H9 (cell line): Measurements from ENCODE around the gene MVD. TPM values are rescaled to one million over a fixed set of nuclear protein-coding genes. Genes with fewer than 3 reads are reported as not detected.

Experiments used
- DNase-seq: peaks from one replicate; pipeline ENCODE4 v3.0.0-alpha.2; 2017
- H2AFZ ChIP-seq: one replicate; pipeline ENCODE4 v1.6.1; 2013; ENCODE audit warnings: mild to moderate bottlenecking, low read length, control low read depth, moderate library complexity
- H2AK5ac ChIP-seq: 2 replicates; pipeline ENCODE4 v1.6.1; 2013; ENCODE audit warnings: low read length, control low read depth, mixed read lengths; ENCODE audit not compliant: insufficient read length
- H2BK120ac ChIP-seq: one replicate; pipeline ENCODE4 v1.6.1; 2013; ENCODE audit warnings: low read depth, mild to moderate bottlenecking, low read length, control low read depth, inconsistent platforms; ENCODE audit not compliant: poor library complexity, severe bottlenecking
- H2BK12ac ChIP-seq: 2 replicates; pipeline ENCODE4 v1.6.1; 2013; ENCODE audit warnings: low read length, control low read depth, mixed read lengths, low read depth; ENCODE audit not compliant: insufficient read length
- H2BK15ac ChIP-seq: 2 replicates; pipeline ENCODE4 v1.6.1; 2013; ENCODE audit warnings: low read depth, low read length, control low read depth
- H2BK20ac ChIP-seq: one replicate; pipeline ENCODE4 v1.6.1; 2013; ENCODE audit warnings: low read depth, mild to moderate bottlenecking, low read length, control low read depth, inconsistent platforms; ENCODE audit not compliant: poor library complexity, severe bottlenecking
- H2BK5ac ChIP-seq: 2 replicates; pipeline ENCODE4 v1.6.1; 2013; ENCODE audit warnings: low read length, control low read depth, mixed read lengths; ENCODE audit not compliant: insufficient read length
- H3K14ac ChIP-seq: 2 replicates; pipeline ENCODE4 v1.6.1; 2013; ENCODE audit warnings: low read length, control low read depth; ENCODE audit not compliant: insufficient read depth
- H3K18ac ChIP-seq: 2 replicates; pipeline ENCODE4 v1.6.1; 2013; ENCODE audit warnings: low read depth, mild to moderate bottlenecking, mixed read lengths, low read length, control low read depth; ENCODE audit not compliant: insufficient read length
- H3K23ac ChIP-seq: 2 replicates; pipeline ENCODE4 v1.6.1; 2013; ENCODE audit warnings: low read length, control low read depth, mixed read lengths, low read depth; ENCODE audit not compliant: insufficient read length
- H3K23me2 ChIP-seq: 2 replicates; pipeline ENCODE4 v1.6.1; 2013; ENCODE audit warnings: low read depth, mild to moderate bottlenecking, mixed read lengths, low read length, control low read depth; ENCODE audit not compliant: insufficient read length, poor library complexity, severe bottlenecking
- H3K27ac ChIP-seq: 2 replicates; pipeline ENCODE4 v1.5.1; 2013; ENCODE audit warnings: low read length, control low read depth, mixed read lengths, low read depth; ENCODE audit not compliant: insufficient read length
- H3K27me3 ChIP-seq: 2 replicates; pipeline ENCODE4 v1.6.1; 2013; ENCODE audit warnings: low read length, control low read depth, inconsistent platforms; ENCODE audit not compliant: insufficient read depth
- H3K4ac ChIP-seq: 2 replicates; pipeline ENCODE4 v1.6.1; 2013; ENCODE audit warnings: low read depth, mild to moderate bottlenecking, control low read depth, inconsistent platforms, low read length, moderate library complexity
- H3K4me1 ChIP-seq: 2 replicates; pipeline ENCODE4 v1.6.1; 2013; ENCODE audit warnings: low read length, control low read depth, inconsistent platforms; ENCODE audit not compliant: insufficient read depth
- H3K4me2 ChIP-seq: 2 replicates; pipeline ENCODE4 v1.6.1; 2013; ENCODE audit warnings: low read length, control low read depth, mixed read lengths; ENCODE audit not compliant: insufficient read length, insufficient read depth
- H3K56ac ChIP-seq: 2 replicates; pipeline ENCODE4 v1.6.1; 2013; ENCODE audit warnings: low read depth, mild to moderate bottlenecking, mixed read lengths, low read length, control low read depth; ENCODE audit not compliant: insufficient read length
- H3K79me1 ChIP-seq: 2 replicates; pipeline ENCODE4 v1.6.1; 2013; ENCODE audit warnings: low read depth, mild to moderate bottlenecking, moderate library complexity, low read length, control low read depth, inconsistent platforms; ENCODE audit not compliant: insufficient read depth, poor library complexity, severe bottlenecking
- H3K79me2 ChIP-seq: 2 replicates; pipeline ENCODE4 v1.6.1; 2013; ENCODE audit warnings: low read length, control low read depth, inconsistent platforms; ENCODE audit not compliant: insufficient read depth
- H3K9ac ChIP-seq: 2 replicates; pipeline ENCODE4 v1.6.1; 2013; ENCODE audit warnings: low read length, control low read depth, mixed read lengths; ENCODE audit not compliant: insufficient read length; ENCODE audit errors: extremely low read depth
- H3K9me3 ChIP-seq: one replicate; pipeline ENCODE4 v1.6.1; 2013; ENCODE audit warnings: low read depth, low read length, inconsistent platforms; ENCODE audit not compliant: control insufficient read depth
- H3T11ph ChIP-seq: one replicate; pipeline ENCODE4 v1.6.1; 2013; ENCODE audit warnings: mild to moderate bottlenecking, low read length, control low read depth, inconsistent platforms
- H4K20me1 ChIP-seq: one replicate; pipeline ENCODE4 v1.6.1; 2013; ENCODE audit not compliant: control insufficient read depth, insufficient read length, insufficient read depth
- H4K5ac ChIP-seq: 2 replicates; pipeline ENCODE4 v1.6.1; 2013; ENCODE audit warnings: low read depth, mild to moderate bottlenecking, mixed read lengths, low read length, control low read depth; ENCODE audit not compliant: insufficient read length
- H4K8ac ChIP-seq: replicated peaks from 2 replicates; pipeline ENCODE4 v1.6.1; 2013; ENCODE audit warnings: low read length, control low read depth, mixed read lengths, low read depth; ENCODE audit not compliant: insufficient read length
- H4K91ac ChIP-seq: 2 replicates; pipeline ENCODE4 v1.6.1; 2013; ENCODE audit warnings: low read depth, mild to moderate bottlenecking, moderate library complexity, mixed read lengths, low read length, control low read depth; ENCODE audit not compliant: insufficient read length
- H3K27ac Mint-ChIP-seq, 3 experiments: 2 replicates in 2 of 3; 3 replicates in 1 of 3; pipeline ENCODE4 v1.8.0; 2020 to 2021; ENCODE audit warnings: mixed read lengths in 3 of 3, mild to moderate bottlenecking in 1 of 3, moderate library complexity in 1 of 3
- H3K27me3 Mint-ChIP-seq: 2 replicates; pipeline ENCODE4 v1.8.0; 2021; ENCODE audit warnings: low read depth, mild to moderate bottlenecking, moderate library complexity, mixed read lengths
- H3K36me3 Mint-ChIP-seq, 3 experiments: 2 replicates in 2 of 3; 3 replicates in 1 of 3; pipeline ENCODE4 v1.8.0; 2020 to 2021; ENCODE audit warnings: low read depth in 3 of 3, mixed read lengths in 3 of 3; ENCODE audit not compliant: insufficient read depth in 1 of 3
- H3K4me1 Mint-ChIP-seq, 2 experiments: 2 replicates each; pipeline ENCODE4 v1.8.0; 2020; ENCODE audit warnings: mixed read lengths in 2 of 2
- H3K4me3 Mint-ChIP-seq, 2 experiments: 2 replicates in 1 of 2; 3 replicates in 1 of 2; pipeline ENCODE4 v1.8.0; 2020 to 2021; ENCODE audit warnings: mild to moderate bottlenecking in 2 of 2, mixed read lengths in 2 of 2, moderate library complexity in 1 of 2
- H3K9me3 Mint-ChIP-seq, 2 experiments: 2 replicates in 1 of 2; 3 replicates in 1 of 2; pipeline ENCODE4 v1.8.0; 2020; ENCODE audit warnings: mild to moderate bottlenecking in 2 of 2, mixed read lengths in 2 of 2, moderate library complexity in 1 of 2
- CTCF ChIP-seq: fragments of 200-600 bp; sonication (generic); conservative IDR thresholded peaks from 3 replicates; pipeline ENCODE4 v1.8.0; 2021; ENCODE audit warnings: antibody characterized with exemption, mild to moderate bottlenecking
- WGBS: extraction: QIAGEN DNeasy Blood & Tissue Kit; methylation state at CpG from one replicate; pipeline ENCODE4 v1.1.7; 2013; ENCODE audit warnings: missing lambda C conversion rate, low lambda C conversion rate, mixed read lengths; ENCODE audit not compliant: insufficient read length; ENCODE audit errors: extremely low coverage; 5-methylcytosine and 5-hydroxymethylcytosine counted together
- total RNA-seq: library from RNA; stranded (reverse); gene quantifications from 2 replicates; pipeline ENCODE4 v1.2.1, GENCODE V29; 2021

The MVD gene
- total RNA-seq, 1 experiment from 2014 or later: 53.2 TPM

DNA sequence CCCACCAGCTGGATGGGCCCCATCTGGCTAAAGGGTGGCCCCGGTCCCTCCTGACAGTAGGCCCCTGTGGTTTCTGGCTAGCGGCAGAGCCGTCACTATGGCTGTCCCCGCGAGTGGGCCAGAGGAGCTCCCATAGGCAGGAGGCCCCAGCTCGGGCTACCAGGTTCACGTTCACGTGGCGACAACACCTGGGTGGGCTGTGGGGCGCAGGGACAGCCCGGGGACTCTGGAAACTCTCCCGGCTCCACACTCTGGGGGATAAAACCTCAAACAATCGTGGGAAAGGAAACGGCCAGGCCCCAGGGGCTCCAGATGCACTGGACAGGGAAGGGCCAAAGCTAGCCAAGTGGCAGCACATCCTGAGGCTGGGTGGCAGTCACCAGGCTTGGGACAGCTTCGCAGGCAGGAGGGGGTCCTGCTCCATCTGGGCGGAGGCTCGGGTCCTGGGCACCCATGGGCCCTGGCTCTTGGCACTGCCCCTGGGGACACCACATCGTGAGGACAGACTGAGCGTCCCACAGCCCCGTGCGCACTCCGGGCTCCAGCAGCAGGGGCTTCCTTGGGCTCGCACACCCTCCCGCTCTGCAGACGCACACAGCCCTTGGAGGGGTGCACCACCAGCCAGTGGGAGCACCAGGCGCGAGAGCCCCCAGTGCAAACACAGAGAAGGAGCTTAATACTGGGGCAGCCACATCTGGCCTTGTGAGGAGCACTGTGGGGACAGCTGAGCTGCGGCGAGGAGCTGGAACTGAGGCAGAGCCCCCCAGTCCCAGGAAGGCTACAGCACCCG is 38.9 kb upstream of the MVD start:
- no peaks in the 10 kb centered on the region for H3K9me3 Mint-ChIP-seq
- no peak overlapping the region for H3K14ac ChIP-seq
- no peak overlapping the region for H4K5ac ChIP-seq
- H3K4me3 Mint-ChIP-seq: no peak overlapping the region
- H3K79me2 ChIP-seq: peaks cover 3% of the 10 kb centered on the region; the same call in 1 of the 2 replicates
- H2AFZ ChIP-seq: no peak overlapping the region
- H3K9me3 ChIP-seq: no peaks in the 10 kb centered on the region
- H3T11ph ChIP-seq: no peak overlapping the region
- no peak overlapping the region for H2AK5ac ChIP-seq
- H3K56ac ChIP-seq: no peak overlapping the region
- no peak for DNase-seq
- no peak overlapping the region for H3K23ac ChIP-seq
- no peak overlapping the region for H3K27ac Mint-ChIP-seq
- H2BK120ac ChIP-seq: no peak overlapping the region
- H2BK12ac ChIP-seq: no peak overlapping the region
- no peak overlapping the region for H3K4ac ChIP-seq
- H4K91ac ChIP-seq: no peak overlapping the region
- H3K36me3 Mint-ChIP-seq: peaks cover 2 to 14% (median 12%) of the 10 kb centered on the region in 3 experiments; a peak in 5 of 7 replicates
- TF ChIP-seq CTCF: no peak
- no peaks in the 10 kb centered on the region for H3K27me3 ChIP-seq
- no peak overlapping the region for H4K8ac ChIP-seq
- H3K4me1 Mint-ChIP-seq: peaks cover 8 to 9% of the 10 kb centered on the region in 2 experiments
- no peaks in the 10 kb centered on the region for H4K20me1 ChIP-seq
- H3K18ac ChIP-seq: no peak overlapping the region
- peaks cover 6% of the 10 kb centered on the region for H3K23me2 ChIP-seq
- no peak overlapping the region for H3K27ac ChIP-seq
- H3K27me3 Mint-ChIP-seq: no peaks in the 10 kb centered on the region
- no peak overlapping the region for H2BK5ac ChIP-seq
- no peaks in the 10 kb centered on the region; the same call in 1 of the 2 replicates for H3K4me1 ChIP-seq
- WGBS: no CpG with 5 or more reads among the region's 30 CpGs
- no peak overlapping the region for H2BK15ac ChIP-seq
- H3K4me2 ChIP-seq: no peak overlapping the region
- peaks cover 7% of the 10 kb centered on the region for H3K79me1 ChIP-seq
- no peak overlapping the region for H2BK20ac ChIP-seq
- H3K9ac ChIP-seq: no peak overlapping the region
